Activated CD8-positive, alpha-beta memory T cell treated with anti-CD3 and anti-CD28 coated beads, Interleukin-2, amount 50 U/mL, for 48 hours (primary cell): Measurements from ENCODE around the gene THAP11.

Experiments used
- DNase-seq: peaks from one replicate; pipeline ENCODE4 v3.0.0-alpha.2; 2020

THAP11 gene

GRCh38 chr16:67841816-67842508, at the start of gene THAP11:
Gene THAP11, plus strand, starts transcription at chr16:67842320. Its CDS starts 235 bp downstream, at chr16:67842555.
- DNase-seq, result peak; percentile 95

- no peak for DNase-seq
These were observed 45.9 kb upstream of the THAP11 start for GRCh38 chr16:67796099-67796718.

- no peak for DNase-seq
These were observed 41.7 kb upstream of the THAP11 start for GRCh38 chr16:67800338-67800926.

DNA sequence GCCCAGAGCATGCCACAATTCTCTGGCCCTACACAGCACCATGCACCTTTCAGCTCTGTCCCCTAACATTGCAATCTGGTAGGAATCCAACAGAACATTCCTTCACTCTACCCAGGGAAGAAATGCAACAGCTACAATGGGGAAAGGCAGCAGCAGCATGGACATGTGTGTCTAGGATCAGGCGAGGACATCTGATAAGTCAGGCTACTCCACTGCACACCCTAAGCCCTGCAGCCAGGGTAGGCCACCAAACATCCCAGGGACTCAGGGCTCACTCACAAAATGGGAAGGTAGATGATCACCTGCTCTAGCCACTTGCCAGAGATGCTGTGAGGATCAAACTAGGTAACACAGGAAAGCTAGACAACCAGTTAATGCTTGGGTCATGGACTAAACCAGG, 40.9 kb upstream of the THAP11 start:
- DNase-seq, result no peak

- DNase-seq, result no peak
These were observed 40.2 kb upstream of the THAP11 start for GRCh38 chr16:67801883-67802282.

GRCh38 chr16:67803894-67804293, 38.2 kb upstream of the THAP11 start:
- DNase-seq, result no peak

GRCh38 chr16:67804853-67805542, 37.1 kb upstream of the THAP11 start:
- DNase-seq, result no peak

- DNase-seq, result peak; percentile 59
These were observed 36.2 kb upstream of the THAP11 start for GRCh38 chr16:67805718-67806427.

DNA sequence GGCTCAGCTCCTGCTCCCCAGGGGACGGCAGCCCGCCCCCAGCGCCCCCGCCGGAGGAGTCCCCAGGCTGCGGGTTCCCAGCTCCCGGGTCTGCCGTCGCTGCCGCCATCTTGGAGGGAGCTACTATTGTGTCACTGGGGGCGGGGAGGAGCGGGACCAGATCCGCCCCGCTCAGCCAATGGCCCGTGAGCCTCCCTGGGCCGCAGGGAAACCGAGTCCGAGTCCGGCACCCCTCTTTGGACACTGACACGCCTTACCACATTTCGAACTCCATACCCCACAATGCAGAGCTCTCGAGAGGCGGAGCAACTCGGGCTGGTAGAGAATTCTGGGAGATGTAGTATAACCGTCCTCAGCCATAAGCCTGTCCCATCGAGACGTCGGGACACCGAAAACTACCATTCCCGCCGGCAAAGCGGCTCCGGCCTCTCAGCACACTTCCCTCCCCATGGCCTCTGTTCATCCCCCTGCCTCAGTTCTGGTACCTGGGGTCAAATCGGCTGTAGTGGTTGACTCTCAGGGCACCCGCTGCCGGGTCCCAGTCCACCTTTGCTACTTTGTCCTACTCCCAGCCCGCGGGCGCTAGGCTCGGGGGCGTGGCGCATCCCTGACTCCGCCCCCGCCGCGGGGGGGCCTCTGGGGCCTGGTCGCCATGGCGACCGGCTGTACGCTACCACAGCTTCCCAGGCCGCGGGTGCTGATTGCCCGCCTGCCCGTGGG, 35.5 kb upstream of the THAP11 start, which contains the start of the genes RANBP10 and TSNAXIP1:
Gene RANBP10 (minus strand): TSS at position 133 of the 720 bp plus-strand sequence. CDS start 24 bp downstream, at position 109.
Gene TSNAXIP1 (plus strand): TSS at position 462 of the 720 bp plus-strand sequence. CDS start 261 bp downstream, outside the sequence.
- DNase-seq, result peak; percentile 94

GRCh38 chr16:67807148-67807682, 34.9 kb upstream of the THAP11 start:
- DNase-seq, result no peak

DNA sequence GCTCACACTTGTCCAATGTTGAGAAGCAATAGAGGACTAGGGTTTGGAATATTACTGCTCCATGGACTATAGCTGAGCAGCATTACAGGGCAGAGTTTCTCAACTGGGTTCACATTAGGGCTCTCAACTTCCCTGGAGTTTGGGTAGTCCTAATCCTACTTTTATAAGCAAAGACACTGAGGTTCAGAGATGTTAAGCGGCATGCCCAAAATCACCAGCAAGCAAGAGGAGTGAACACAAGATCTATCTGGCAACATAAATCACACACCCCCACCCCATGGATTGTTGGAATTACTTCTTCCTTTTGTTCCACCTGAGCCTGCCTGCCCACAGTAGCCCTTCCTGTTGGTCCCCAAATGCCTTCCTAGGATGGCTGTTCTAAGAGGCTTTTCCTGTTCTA, 30.2 kb upstream of the THAP11 start:
- DNase-seq, result no peak

DNA sequence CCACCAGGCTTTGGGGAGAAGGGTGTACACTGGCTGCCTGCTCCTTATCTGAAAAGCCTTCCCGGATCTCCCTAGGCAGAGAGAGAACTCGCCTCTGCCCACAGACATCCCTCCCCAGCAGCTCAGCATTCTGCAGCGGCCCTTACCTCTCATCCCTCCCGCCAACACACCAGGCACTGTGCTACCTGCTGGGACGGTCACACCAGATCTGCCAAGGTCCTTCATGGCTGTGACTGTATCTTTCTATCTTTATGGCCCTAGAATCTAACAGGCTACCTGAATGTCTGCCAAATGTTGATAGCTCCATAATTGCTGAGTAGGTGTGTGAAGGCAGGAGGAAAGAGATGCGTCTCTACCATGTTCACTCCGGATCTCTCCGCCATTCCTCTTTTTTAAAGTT, 27.6 kb upstream of the THAP11 start:
- no peak for DNase-seq

DNA sequence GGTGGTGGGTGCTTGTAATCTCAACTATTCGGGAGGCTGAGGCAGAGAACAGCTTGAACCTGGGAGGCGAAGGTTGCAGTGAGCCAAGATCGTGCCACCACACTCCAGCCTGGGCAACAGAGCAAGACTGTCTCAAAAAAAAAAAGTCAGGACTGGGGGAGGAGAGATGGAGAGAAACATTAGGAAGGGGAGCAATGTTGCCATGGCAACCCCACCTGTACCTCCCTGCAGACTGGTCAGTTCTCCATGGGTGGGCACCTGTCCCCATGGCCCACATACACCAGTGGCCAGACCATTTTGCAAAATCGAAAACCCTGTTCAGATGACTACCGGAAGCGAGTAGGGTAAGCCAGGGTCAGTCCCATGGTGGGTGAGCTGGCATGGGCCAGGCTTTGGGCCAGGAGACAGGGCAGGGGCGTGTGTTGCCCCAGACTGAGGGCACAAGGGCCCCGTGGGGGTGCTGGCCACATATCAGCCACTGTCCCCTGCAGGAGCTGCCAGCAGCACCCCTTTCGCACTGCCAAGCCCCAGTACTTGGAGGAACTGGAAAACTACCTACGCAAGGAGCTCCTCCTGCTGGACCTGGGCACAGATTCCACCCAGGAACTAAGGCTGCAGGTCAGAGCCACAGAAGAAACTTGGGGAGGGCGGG, 21.4 kb upstream of the THAP11 start:
- DNase-seq, result no peak

- DNase-seq, result no peak
These were observed 19.6 kb upstream of the THAP11 start for GRCh38 chr16:67822511-67822910.

DNA sequence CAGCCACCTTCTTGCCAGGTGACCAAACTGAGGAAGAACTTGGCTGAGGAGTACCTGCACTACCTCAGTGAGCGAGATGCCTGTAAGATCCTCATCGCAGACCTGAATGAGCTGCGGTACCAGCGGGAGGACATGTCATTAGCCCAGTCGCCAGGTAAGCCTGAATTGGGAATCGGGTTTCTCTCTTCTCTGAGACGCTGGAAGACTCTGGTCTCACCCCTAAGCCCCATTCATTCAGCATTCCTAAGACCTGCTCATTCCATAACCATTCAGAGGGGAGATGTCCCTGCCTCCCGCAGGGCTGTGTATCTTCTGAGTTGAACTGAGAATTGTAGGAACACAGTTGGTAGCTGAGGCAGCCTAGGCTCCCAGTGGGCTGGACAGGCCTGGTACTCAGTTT, 17.0 kb upstream of the THAP11 start:
- no peak for DNase-seq

DNA sequence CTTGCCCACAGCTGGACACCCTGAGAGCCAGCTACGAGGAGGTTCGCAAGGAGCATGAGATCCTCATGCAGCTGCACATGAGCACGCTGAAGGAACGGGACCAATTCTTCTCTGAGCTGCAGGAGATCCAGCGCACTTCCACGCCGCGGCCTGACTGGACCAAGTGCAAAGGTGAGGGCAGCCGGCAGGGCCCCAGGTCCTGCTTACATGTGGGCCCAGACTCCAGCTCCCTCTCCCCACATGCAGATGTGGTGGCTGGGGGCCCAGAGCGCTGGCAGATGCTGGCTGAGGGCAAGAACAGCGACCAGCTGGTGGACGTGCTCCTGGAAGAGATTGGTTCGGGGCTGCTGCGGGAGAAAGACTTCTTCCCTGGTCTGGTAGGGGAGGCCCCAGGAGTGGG, 16.2 kb upstream of the THAP11 start:
- DNase-seq, result no peak

GRCh38 chr16:67828651-67829050, 13.5 kb upstream of the THAP11 start:
- no peak for DNase-seq

- DNase-seq, result no peak
These were observed 9.1 kb upstream of the THAP11 start for GRCh38 chr16:67833030-67833414.

- peak; percentile 96 for DNase-seq
These were observed 8.5 kb upstream of the THAP11 start for GRCh38 chr16:67833415-67834241.

DNA sequence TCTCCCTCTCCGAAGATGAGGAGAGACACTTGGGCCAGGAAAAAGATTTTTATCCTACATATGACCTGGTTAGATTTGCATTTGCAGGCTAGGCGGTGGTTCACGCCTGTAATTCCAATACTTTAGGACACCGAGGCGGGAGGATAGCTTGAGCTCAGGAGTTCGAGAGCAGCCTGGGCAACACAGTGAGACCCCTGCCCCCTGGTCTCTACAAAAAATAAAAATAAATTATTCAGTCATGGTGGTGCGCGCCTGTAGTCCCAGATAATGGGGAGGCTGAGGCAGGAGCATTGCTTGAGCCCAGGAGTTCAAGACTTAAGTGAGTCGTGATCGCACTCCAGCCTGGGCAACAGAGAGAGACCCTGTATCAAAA, 7.9 kb upstream of the THAP11 start:
- DNase-seq, result no peak
